Tibial nerve (tissue), 4 donors: ENCODE data around the gene PLXNB1. TPM values are rescaled to one million over a fixed set of nuclear protein-coding genes. Genes with fewer than 3 reads are reported as not detected.

ENCODE experiments used
- DNase-seq, 2 donors: peaks; one replicate each; pipeline ENCODE4 v3.0.0-alpha.2; 2019; ENCODE audit warnings: low spot score in 2 of 2
- H3K27ac ChIP-seq, 4 donors: fragments of 200-600 bp; sonication (generic) in 3 of 4; one replicate each; pipeline ENCODE4 v1.5.1; 2017 to 2019; ENCODE audit warnings: mild to moderate bottlenecking in 1 of 4
- H3K27me3 ChIP-seq, 2 donors: fragments of 200-600 bp; sonication (generic) in 1 of 2; one replicate each; pipeline versions ENCODE4 v1.5.1 to v1.6.0; 2017 to 2019
- H3K36me3 ChIP-seq, 3 donors: fragments of 200-600 bp; sonication (generic); one replicate each; pipeline ENCODE4 v1.5.1; 2018 to 2019
- H3K4me1 ChIP-seq, 4 donors: fragments of 200-600 bp; sonication (generic) in 3 of 4; one replicate each; pipeline ENCODE4 v1.5.1; 2017 to 2019
- H3K4me3 ChIP-seq, 4 donors: fragments of 200-600 bp; sonication (generic) in 3 of 4; one replicate each; pipeline ENCODE4 v1.5.1; 2017 to 2019; ENCODE audit warnings: mild to moderate bottlenecking in 1 of 4, moderate library complexity in 1 of 4
- H3K9me3 ChIP-seq, 4 donors: fragments of 200-600 bp; sonication (generic) in 3 of 4; one replicate each; pipeline ENCODE4 v1.5.1; 2017 to 2019
- CTCF ChIP-seq, 5 experiments: fragments of 200-600 bp in 3 of 5; fragments of 450-650 bp in 2 of 5; sonication (generic) in 3 of 5; IDR thresholded peaks; one replicate each; pipeline ENCODE4 v1.5.1; 2016 to 2019; ENCODE audit warnings: antibody characterized with exemption in 5 of 5, mild to moderate bottlenecking in 3 of 5, moderate library complexity in 2 of 5
- EP300 ChIP-seq, 2 donors: sonication (generic); formaldehyde crosslinking; IDR thresholded peaks; one replicate each; pipeline ENCODE4 v1.6.1; 2017; ENCODE audit warnings: antibody characterized with exemption in 2 of 2, mild to moderate bottlenecking in 1 of 2
- POLR2A ChIP-seq, 2 donors: fragments of 450-650 bp; IDR thresholded peaks; one replicate each; pipeline ENCODE4 v1.6.1; 2017; ENCODE audit warnings: antibody characterized with exemption in 2 of 2, mild to moderate bottlenecking in 2 of 2, moderate library complexity in 2 of 2
- WGBS, 2 donors: methylation state at CpG; one replicate each; pipeline ENCODE4 v1.1.5; 2018; 5-methylcytosine and 5-hydroxymethylcytosine counted together
- total RNA-seq, 4 donors: library from RNA; depleted of rRNA; stranded (reverse); fragments of >200 nt; gene quantifications; one replicate each; pipeline ENCODE4 v1.1.0, GENCODE V29; 2016

The PLXNB1 gene
- total RNA-seq, 4 donors from 2014 or later, result 216 to 379 (median 339) TPM

- H3K36me3 ChIP-seq, result peaks cover 8 to 91% (median 18%) of the 10 kb centered on the region in 3 donors
- no peaks in the 10 kb centered on the region for H3K9me3 ChIP-seq
- H3K27ac ChIP-seq, result peak overlapping the region in 1 of 4 donors; percentile 80
- no peak for DNase-seq
- H3K4me3 ChIP-seq, result no peak overlapping the region
- TF ChIP-seq POLR2A (IDR thresholded peaks at IDR 0.05) (no peak), CTCF (IDR thresholded peaks at IDR 0.05) (no peak), EP300 (IDR thresholded peaks at IDR 0.05) (no peak)
- H3K4me1 ChIP-seq, result peaks cover 0 to 20% (median 0%) of the 10 kb centered on the region in 4 donors
- WGBS, 2 donors, result 93 to 96% methylated on average over 3 of the region's 3 CpGs
- H3K27me3 ChIP-seq, result no peaks in the 10 kb centered on the region
Observed at GRCh38 chr3:48459331-48459730, 29.4 kb upstream of the PLXNB1 start.

- 91 to 94% methylated on average over 1 of the region's 1 CpG for WGBS, 2 donors
- Histone ChIP-seq H3K9me3 (no peaks in the 10 kb centered on the region), H3K4me3 (no peak overlapping the region), H3K4me1 (peaks cover 0 to 20% (median 0%) of the 10 kb centered on the region in 4 donors), H3K36me3 (peaks cover 8 to 99% (median 20%) of the 10 kb centered on the region in 3 donors), H3K27me3 (no peaks in the 10 kb centered on the region), H3K27ac (peak overlapping the region; percentile 8 to 80 (median 47))
- TF ChIP-seq CTCF (IDR thresholded peaks at IDR 0.05) (no peak), POLR2A (IDR thresholded peaks at IDR 0.05) (no peak), EP300 (IDR thresholded peaks at IDR 0.05) (no peak)
- no peak for DNase-seq
Observed at GRCh38 chr3:48456456-48456855, 26.6 kb upstream of the PLXNB1 start.

- H3K36me3 ChIP-seq, result peaks cover 0 to 57% (median 12%) of the 10 kb centered on the region in 3 donors
Observed at GRCh38 chr3:48451270-48451669, 21.4 kb upstream of the PLXNB1 start.

GRCh38 chr3:48446425-48447193 is 16.7 kb upstream of the PLXNB1 start, which contains the start of gene ATRIP:
Gene ATRIP, plus strand, starts transcription at chr3:48446737. Its CDS starts 109 bp downstream, at chr3:48446846.
- Histone ChIP-seq H3K9me3 (no peaks in the 10 kb centered on the region), H3K4me3 (peak within 1 kb of the TSS; percentile 67 to 96 (median 84)), H3K27me3 (no peaks in the 10 kb centered on the region), H3K27ac (peak within 1 kb of the TSS; percentile 79 to 97 (median 94)), H3K4me1 (peaks cover 0 to 37% (median 19%) of the 10 kb centered on the region in 4 donors), H3K36me3 (peaks cover 0 to 43% (median under 1%) of the 10 kb centered on the region in 3 donors)
- peak; percentile 79 to 87 for DNase-seq
- WGBS, 2 donors, result 0% methylated on average over 73 to 80 of the region's 91 CpGs
- TF ChIP-seq POLR2A (IDR thresholded peaks at IDR 0.05) (peak; percentile 48 to 94), EP300 (IDR thresholded peaks at IDR 0.05) (peak; percentile 80 to 97), CTCF (IDR thresholded peaks at IDR 0.05) (peak in 2 of 5 experiments; percentile 32 to 48)

More at GRCh38 chr3:48451270-48451669, 21.4 kb upstream of the PLXNB1 start:
- H3K27me3 ChIP-seq, result no peaks in the 10 kb centered on the region
- 75 to 82% methylated on average over 1 of the region's 1 CpG for WGBS, 2 donors
- no peak for DNase-seq
- no peak overlapping the region for H3K4me3 ChIP-seq
- H3K4me1 ChIP-seq, result peaks cover 0 to 25% (median 7%) of the 10 kb centered on the region in 4 donors
- TF ChIP-seq POLR2A (IDR thresholded peaks at IDR 0.05), result no peak
- no peak overlapping the region for H3K27ac ChIP-seq
- H3K9me3 ChIP-seq, result no peaks in the 10 kb centered on the region

GRCh38 chr3:48446043-48446424 is 16.1 kb upstream of the PLXNB1 start:
- TF ChIP-seq POLR2A (IDR thresholded peaks at IDR 0.05) (no peak), CTCF (IDR thresholded peaks at IDR 0.05) (no peak), EP300 (IDR thresholded peaks at IDR 0.05) (no peak)
- 10 to 11% methylated on average over 6 of the region's 6 CpGs for WGBS, 2 donors
- Histone ChIP-seq H3K36me3 (peaks cover 0 to 39% (median 0%) of the 10 kb centered on the region in 3 donors), H3K27me3 (no peaks in the 10 kb centered on the region), H3K9me3 (no peaks in the 10 kb centered on the region), H3K4me3 (peak overlapping the region; percentile 67 to 96 (median 84)), H3K4me1 (peaks cover 0 to 42% (median 24%) of the 10 kb centered on the region in 4 donors), H3K27ac (peak overlapping the region; percentile 79 to 97 (median 94))
- DNase-seq, result no peak
